Fibroblast of villous mesenchyme (primary cell): ENCODE results near the gene TUBGCP6. TPM values are rescaled to one million over a fixed set of nuclear protein-coding genes. Genes with fewer than 3 reads are reported as not detected.

Source experiments
- DNase-seq: peaks from one replicate; pipeline ENCODE4 v3.0.0-alpha.2; 2010; ENCODE audit warnings: low read depth
- H3K4me3 ChIP-seq: 2 replicates; pipeline ENCODE4 v1.5.1; 2011; ENCODE audit warnings: low read depth, mild to moderate bottlenecking, low read length
- total RNA-seq: library from RNA; depleted of rRNA; stranded (reverse); fragments of >200 nt; gene quantifications from 2 replicates; pipeline ENCODE4 v1.2.3, GENCODE V29; 2012
- TF ChIP-seq, protein P1 (sequence below): IDR thresholded peaks from 2 replicates; pipeline ENCODE4 v1.5.1; 2012; ENCODE audit warnings: low read depth, mild to moderate bottlenecking, low read length; ENCODE audit not compliant: insufficient read depth

Gene TUBGCP6
- total RNA-seq, 1 donor: 32.4 TPM

DNA sequence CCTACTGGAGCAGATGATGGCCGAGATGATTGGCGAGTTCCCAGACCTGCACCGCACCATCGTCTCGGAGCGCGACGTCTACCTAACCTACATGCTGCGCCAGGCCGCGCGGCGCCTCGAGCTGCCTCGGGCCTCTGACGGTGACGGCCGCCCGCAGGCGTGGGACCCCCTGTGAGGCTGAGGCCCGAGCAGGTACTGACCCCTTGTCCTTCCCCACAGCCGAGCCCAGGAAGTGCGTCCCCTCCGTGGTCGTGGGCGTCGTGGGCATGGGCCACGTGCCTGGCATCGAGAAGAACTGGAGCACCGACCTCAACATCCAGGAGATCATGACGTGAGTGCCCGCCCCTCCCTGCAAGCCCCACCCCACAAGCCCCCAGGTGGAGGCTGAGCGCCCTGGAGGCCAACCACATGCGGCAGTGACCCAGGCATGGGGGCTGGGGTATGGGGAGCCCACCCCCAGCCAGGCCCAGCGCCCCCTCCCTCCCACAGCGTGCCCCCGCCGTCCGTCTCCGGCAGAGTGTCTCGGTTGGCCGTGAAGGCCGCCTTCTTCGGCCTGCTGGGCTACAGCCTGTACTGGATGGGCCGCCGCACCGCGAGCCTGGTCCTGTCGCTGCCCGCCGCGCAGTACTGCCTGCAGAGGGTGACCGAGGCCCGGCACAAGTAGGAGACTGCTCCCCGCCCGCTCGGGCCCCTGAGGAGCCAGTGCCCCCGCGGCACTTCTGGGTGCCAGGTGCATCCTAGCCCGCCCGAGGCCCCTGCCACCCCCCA, 46.8 kb downstream of the TUBGCP6 start:
- TF ChIP-seq, protein P1, sequence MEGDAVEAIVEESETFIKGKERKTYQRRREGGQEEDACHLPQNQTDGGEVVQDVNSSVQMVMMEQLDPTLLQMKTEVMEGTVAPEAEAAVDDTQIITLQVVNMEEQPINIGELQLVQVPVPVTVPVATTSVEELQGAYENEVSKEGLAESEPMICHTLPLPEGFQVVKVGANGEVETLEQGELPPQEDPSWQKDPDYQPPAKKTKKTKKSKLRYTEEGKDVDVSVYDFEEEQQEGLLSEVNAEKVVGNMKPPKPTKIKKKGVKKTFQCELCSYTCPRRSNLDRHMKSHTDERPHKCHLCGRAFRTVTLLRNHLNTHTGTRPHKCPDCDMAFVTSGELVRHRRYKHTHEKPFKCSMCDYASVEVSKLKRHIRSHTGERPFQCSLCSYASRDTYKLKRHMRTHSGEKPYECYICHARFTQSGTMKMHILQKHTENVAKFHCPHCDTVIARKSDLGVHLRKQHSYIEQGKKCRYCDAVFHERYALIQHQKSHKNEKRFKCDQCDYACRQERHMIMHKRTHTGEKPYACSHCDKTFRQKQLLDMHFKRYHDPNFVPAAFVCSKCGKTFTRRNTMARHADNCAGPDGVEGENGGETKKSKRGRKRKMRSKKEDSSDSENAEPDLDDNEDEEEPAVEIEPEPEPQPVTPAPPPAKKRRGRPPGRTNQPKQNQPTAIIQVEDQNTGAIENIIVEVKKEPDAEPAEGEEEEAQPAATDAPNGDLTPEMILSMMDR: no peak
- no peak overlapping the region for H3K4me3 ChIP-seq
- no peak for DNase-seq

DNA sequence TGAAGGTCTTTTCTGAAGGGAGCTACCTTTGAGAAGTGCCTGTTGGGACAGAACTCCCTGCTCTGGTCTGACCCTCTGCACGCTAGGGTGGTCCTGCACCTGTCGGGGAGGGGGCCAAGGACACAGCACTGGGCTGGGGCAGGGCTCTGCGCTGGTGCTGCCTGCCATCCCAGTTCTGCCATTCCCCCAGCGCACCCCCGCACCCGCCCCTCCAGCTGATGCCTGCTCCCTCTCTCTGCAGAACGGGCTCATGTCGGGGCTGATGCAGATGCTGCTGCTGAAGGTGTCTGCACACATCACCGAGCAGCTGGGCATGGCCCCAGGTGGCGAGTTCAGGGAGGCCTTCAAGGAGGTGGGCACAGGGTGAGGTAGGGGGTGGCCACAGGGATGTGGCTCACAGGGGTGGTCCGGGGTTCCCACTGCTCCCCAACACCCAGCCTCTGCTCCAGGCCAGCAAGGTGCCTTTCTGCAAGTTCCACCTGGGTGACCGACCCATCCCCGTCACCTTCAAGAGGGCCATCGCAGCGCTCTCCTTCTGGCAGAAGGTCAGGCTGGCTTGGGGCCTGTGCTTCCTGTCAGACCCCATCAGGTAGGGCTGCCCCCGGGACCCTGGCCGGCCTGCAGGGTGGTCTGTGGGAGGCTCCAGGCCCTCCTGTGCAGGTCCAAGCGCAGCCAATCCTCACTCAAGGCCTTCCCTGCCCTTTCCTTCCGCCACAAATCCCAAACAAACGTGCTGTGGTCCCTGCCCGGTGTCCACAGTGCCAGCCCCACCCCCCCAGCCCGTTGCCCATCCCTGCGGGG, 47.6 kb downstream of the TUBGCP6 start:
- DNase-seq: no peak
- no peak overlapping the region for H3K4me3 ChIP-seq
- TF ChIP-seq, protein P1: no peak

DNA sequence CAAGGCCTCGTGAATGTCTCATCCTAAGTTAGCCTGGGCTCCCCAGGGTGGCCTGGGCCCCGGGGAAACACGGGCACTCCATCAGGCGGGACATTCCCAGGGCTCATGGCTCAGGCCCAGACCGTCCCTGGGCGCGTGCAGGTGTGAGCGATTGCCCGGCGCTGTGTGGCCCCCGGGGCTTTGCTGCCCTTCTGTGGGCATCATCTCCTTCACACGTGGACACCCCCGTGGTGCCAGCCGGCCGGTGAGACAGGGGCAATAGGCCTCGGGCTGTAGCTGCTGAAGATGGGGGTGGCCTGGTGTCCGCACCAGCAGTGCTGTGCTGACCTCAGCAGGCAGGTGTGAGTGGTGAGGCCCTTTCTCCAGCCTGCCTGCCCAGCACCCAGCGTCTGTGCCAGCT, 48.6 kb downstream of the TUBGCP6 start:
- TF ChIP-seq, protein P1: no peak
- no peak overlapping the region for H3K4me3 ChIP-seq
- no peak for DNase-seq

DNA sequence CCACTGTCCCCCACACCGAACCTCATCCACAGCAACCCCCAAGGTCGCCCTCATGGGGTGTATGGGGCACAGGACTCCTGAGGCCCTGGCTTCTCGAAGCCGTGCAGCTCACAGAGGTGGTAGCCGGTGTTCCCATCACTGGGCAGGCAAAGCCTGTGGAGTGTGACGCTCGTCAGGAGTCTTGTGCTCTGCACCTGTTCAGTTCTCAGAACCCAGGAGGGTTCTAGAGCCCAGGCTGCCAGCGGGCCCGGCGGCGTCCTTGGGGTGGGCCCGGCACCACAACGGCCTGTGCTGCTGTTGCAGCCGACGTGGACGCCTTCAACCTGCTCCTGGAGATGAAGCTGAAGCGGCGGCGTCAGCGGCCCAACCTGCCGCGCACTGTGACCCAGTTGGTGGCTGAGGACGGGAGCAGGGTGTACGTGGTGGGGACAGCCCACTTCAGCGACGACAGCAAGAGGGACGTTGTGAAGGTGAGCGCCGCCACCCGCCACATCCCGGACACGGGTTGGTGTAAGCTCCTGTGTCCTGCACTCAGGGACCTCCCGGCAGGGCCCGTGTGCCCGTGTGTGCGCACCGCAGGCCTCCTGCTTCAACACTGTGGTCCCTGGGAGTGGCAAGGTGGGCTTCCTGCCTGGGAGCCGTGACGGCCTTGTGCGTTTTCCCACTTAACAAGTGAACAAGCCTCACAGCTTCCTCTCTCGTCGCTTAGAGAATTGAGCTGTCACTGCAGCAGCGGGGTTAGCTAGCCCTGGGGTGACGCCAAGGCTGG, 50.6 kb downstream of the TUBGCP6 start:
- H3K4me3 ChIP-seq: no peak overlapping the region
- TF ChIP-seq, protein P1: no peak
- no peak for DNase-seq

DNA sequence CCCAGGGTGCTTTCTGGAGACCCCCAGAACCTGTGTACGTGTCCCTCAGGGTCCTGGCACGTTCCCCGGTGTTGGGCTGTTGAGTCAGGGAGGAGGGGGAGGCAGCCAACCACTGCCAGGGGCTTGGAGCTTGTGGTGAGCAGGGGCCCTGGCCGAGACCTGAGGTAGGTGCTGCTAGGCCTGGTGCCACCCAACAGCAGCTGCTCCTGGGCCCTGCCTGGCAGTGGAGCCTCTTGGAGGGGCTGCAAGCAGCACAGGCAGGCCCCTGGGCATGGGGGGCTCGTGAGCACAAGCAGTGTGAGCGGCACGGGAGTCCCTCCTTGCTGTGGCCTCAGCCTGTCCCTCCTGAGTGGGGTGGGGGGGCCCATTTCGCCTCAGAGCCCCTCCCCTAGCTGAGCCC, 51.2 kb downstream of the TUBGCP6 start:
- H3K4me3 ChIP-seq: no peak overlapping the region
- DNase-seq: no peak
- TF ChIP-seq, protein P1: no peak

DNA sequence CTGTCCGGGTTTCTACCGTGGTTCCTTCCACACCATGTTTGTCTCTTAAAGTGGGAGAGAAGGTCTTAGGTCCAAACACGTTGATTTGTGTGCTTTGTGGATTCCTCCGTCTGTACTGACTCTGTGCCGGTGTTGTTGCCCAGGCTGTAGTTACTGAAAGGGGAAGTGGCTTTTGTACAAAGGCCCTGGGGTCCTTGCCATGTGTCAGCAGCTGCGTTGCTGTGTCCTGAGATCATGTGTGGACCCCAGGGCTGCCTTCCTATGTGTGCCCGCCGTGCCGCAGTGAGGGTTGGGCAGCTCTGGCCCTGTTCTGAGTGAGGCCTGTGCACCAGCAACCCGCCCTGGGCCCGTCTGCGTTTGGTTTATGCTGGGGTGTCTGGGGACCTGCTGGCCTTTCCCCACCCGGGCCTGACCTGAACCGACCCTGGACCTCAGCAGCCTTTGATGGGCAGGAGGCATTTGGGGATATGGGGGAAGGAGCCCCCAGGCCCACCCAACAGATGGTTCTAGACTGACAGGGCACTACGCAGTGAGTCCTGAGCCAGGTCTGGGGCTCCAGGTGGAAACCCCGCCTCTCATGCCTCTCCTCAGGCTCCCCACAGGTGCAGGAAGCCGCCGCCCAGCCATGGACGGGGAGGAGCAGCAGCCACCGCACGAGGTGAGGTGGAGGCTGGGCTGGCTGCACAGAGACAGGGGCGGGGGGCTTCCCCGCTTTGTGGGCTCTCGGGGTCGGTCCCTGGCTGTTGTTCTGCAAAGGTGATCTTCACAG, 52.2 kb downstream of the TUBGCP6 start:
- no peak overlapping the region for H3K4me3 ChIP-seq

More for the DNA sequence above, 52.2 kb downstream of the TUBGCP6 start:
- no peak for DNase-seq
- TF ChIP-seq, protein P1: no peak
